HepG2 (cell line): ENCODE results near the gene TOX4. TPM values are rescaled to one million over a fixed set of nuclear protein-coding genes. Genes with fewer than 3 reads are reported as not detected.

ENCODE experiments used
- HDAC1 ChIP-seq: sonication (generic); formaldehyde crosslinking; IDR thresholded peaks from 2 replicates; pipeline ENCODE4 v1.5.1; 2020; ENCODE audit warnings: mild to moderate bottlenecking, missing genetic modification reagents
- HNRNPH1 ChIP-seq: fragments of 200-400 bp; formaldehyde crosslinking; optimal IDR thresholded peaks from 2 replicates; pipeline ENCODE3; 2017; ENCODE audit warnings: mild to moderate bottlenecking, low read depth, low read length
- KLF11 ChIP-seq: IDR thresholded peaks from 2 replicates; pipeline ENCODE4 v1.6.1; 2016; ENCODE audit warnings: missing compliant biosample characterization
- PRDM10 ChIP-seq: sonication (generic); formaldehyde crosslinking; IDR thresholded peaks from 2 replicates; pipeline ENCODE4 v1.4.0; 2020; ENCODE audit warnings: low read depth, missing genetic modification reagents
- RBM39 ChIP-seq: fragments of 200-400 bp; formaldehyde crosslinking; IDR thresholded peaks from one replicate; pipeline ENCODE4 v1.6.1; 2018; ENCODE audit warnings: antibody characterized with exemption, mild to moderate bottlenecking, low read depth, low read length; ENCODE audit not compliant: poor library complexity, severe bottlenecking
- SNRNP70 ChIP-seq: fragments of 200-400 bp; formaldehyde crosslinking; IDR thresholded peaks from 2 replicates; pipeline ENCODE4 v1.6.1; 2017; ENCODE audit warnings: mild to moderate bottlenecking, low read depth, low read length, moderate library complexity
- SRSF1 ChIP-seq: fragments of 200-400 bp; formaldehyde crosslinking; optimal IDR thresholded peaks from 2 replicates; pipeline ENCODE3; 2017; ENCODE audit warnings: mild to moderate bottlenecking, low read depth, low read length, moderate library complexity
- ZBTB7B ChIP-seq: sonication (generic); formaldehyde crosslinking; IDR thresholded peaks from 2 replicates; pipeline ENCODE4 v1.4.0; 2020; ENCODE audit warnings: missing genetic modification reagents
- ZNF280D ChIP-seq: sonication (generic); formaldehyde crosslinking; IDR thresholded peaks from 2 replicates; pipeline ENCODE4 v1.5.1; 2020; ENCODE audit warnings: mild to moderate bottlenecking, missing genetic modification reagents
- polyA plus RNA-seq, 8 experiments: library from polyadenylated mRNA; depleted of rRNA in 3 of 8; stranded (reverse) in 7 of 8; unstranded in 1 of 8; fragments of >200 nt; fragmentation: Illumina TruSeq in 4 of 8; extraction: Trizol in 4 of 8; gene quantifications; 2 replicates each; pipeline versions ENCODE4 v1.2.1 to v1.2.3, GENCODE V29; 2011 to 2016; ENCODE audit warnings: low read depth in 4 of 8, missing spikeins in 1 of 8, mixed read lengths in 1 of 8; ENCODE audit not compliant: insufficient read depth in 1 of 8
- total RNA-seq, 5 experiments: library from RNA; depleted of rRNA; stranded (reverse); fragments of >200 nt; fragmentation: Illumina TruSeq; extraction: Trizol; gene quantifications; 2 replicates each; pipeline ENCODE4 v1.2.3, GENCODE V29; 2016; ENCODE audit warnings: low read depth in 1 of 5

TOX4 gene
- total and polyA plus RNA-seq, 2 of the 13 experiments (the other 11 are each of a cell fraction or from before 2014, with no cell fraction given): 71.8 to 163 TPM

- no peak for TF ChIP-seq SRSF1
- TF ChIP-seq HDAC1 (CRISPR knock-in tag): no peak
- TF ChIP-seq ZNF280D (CRISPR knock-in tag): no peak
- no peak for TF ChIP-seq RBM39
- no peak for TF ChIP-seq ZBTB7B (CRISPR knock-in tag)
- TF ChIP-seq SNRNP70: no peak
- TF ChIP-seq HNRNPH1: no peak
- no peak for TF ChIP-seq PRDM10
- TF ChIP-seq KLF11: no peak
Observed at GRCh38 chr14:21521501-21521900, 44.5 kb downstream of the TOX4 start (continued).
